Stimulated activated CD4-positive, alpha-beta T cell treated with anti-CD3 and anti-CD28 coated beads, TNF-alpha, amount 100 ng/mL, for 48 hours (primary cell): ENCODE results near the gene PHACTR4.
"Not testable (repeated sequence)": the region's sequence is repeated elsewhere in the genome, so short reads cannot be mapped to it uniquely, and the experiment has no call there.

ENCODE experiments used
- DNase-seq, 3 donors: peaks; one replicate each; pipeline ENCODE4 v3.0.0-alpha.2; 2020; ENCODE audit warnings: low read depth in 3 of 3

The PHACTR4 gene

GRCh38 chr1:28369371-28370238 is at the start of gene PHACTR4:
Gene PHACTR4 (plus strand): TSS chr1:28369740. CDS start chr1:28407448, 37,708 bp downstream.
- peak; percentile 74 to 76 (median 74) for DNase-seq

DNA sequence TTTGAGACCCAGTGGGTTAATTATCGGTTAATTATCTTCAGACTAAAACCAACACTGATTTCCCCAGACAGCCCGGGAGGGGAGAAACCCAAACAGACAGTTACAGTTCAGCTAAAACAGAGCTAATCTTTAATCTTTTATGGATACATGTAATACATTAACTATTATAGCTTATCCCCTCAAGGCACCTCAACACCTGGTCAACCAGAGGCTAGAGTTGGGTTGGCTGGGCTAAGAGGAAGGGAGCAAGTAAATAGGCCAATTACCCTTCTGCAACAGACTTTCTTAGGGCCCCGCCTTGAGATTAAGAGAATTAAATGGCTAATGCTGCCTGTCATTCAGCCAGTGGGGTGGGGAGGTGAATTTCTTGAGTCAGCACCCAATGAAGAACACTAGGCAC is 47.3 kb upstream of the PHACTR4 start:
- DNase-seq: no peak

- no peak for DNase-seq
Observed at GRCh38 chr1:28323720-28324119, 45.8 kb upstream of the PHACTR4 start.

GRCh38 chr1:28326515-28326914 is 43.0 kb upstream of the PHACTR4 start:
- no peak for DNase-seq

DNA sequence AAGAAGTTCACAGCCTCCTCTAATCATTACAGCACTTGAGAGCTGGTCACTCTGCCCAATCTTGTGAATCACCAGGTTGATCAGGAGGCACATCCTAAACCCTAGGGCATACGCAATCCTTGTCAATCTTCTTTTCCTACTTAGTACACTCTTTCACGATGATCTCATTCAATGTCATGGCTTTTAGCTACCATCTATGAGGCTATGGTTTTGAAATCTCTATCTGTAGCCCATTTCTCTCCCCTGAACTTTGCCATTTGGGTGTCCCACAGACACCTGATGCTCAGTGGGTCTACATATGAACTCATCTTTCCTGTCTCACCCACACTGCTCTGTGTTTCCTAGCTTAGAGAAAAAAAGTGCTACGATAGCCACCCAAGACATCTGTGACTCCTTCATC is 42.6 kb upstream of the PHACTR4 start:
- DNase-seq: no peak

DNA sequence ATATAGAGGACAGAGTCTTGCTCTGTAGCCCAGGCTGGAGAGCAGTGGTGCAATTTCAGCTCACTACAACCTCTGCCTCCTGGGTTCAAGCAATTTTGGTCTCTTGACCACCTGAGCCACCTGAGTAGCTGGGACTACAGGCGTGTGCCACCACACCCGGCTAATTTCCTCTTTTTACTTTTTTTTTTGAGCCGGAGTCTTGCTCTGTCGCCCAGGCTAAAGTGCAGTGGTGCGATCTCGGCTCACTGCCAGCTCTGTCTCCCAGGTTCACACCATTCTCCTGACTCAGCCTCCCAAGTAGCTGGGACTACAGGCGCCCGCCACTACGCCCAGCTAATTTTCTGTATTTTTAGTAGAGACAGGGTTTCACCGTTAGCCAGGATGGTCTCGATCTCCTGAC is 42.1 kb upstream of the PHACTR4 start:
- not testable (repeated sequence) for DNase-seq

- DNase-seq: no peak
Observed at GRCh38 chr1:28328228-28328648, 41.3 kb upstream of the PHACTR4 start.

DNA sequence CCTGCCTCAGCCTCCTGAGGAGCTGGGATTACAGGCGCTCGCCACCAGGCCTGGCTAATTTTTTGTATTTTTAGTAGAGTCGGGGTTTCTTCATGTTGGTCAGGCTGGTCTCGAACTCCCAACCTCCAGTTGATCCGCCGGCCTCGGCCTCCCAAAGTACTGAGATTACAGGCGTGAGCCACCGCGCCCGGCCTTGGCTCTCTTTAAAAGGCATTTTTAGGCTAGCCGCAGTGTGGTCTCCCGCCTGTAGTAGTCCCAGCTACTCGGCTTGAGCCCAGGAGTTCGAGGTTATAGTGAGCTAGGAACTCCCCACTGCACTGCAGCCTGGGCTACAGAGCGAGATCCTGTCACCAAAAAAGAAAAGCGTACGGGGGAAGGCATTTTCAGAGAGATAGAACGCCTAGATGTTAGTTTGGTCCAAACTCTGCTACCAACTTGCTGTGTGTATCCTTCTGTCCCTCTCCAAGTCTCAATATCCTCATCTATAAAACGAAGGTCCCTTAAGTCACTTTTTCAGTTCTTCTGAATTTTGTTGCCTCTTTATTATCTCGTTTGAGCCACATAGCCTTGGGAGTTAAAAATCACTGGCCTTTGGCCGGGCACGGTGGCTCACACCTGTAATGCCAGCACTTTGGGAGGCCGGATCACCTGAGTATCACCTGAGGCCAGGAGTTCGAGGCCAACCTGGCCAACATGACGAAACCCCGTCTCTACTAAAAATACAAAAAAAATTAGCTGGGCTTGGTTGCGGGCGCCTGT is 40.0 kb upstream of the PHACTR4 start:
- DNase-seq: peak in 2 of 3 donors; percentile 9 to 27

DNA sequence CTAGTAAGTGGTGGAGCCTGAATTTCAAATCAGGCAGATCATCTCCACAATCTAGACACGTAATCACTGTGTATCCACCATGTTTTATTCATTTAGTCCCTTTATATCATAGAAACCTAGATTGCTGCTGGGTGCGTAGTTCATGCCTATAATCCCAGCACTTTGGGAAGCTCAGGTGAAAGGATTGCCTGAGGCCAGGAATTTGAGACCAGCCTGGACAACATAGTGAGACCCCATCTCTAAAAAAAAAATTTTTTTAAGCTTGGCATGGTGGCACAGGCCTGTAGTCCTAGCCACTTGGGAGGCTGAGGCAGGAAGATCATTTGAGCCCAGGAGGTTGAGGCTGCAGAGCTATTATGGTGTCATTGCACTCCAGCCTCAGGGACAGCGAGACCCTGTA is 30.6 kb upstream of the PHACTR4 start:
- DNase-seq: no peak

DNA sequence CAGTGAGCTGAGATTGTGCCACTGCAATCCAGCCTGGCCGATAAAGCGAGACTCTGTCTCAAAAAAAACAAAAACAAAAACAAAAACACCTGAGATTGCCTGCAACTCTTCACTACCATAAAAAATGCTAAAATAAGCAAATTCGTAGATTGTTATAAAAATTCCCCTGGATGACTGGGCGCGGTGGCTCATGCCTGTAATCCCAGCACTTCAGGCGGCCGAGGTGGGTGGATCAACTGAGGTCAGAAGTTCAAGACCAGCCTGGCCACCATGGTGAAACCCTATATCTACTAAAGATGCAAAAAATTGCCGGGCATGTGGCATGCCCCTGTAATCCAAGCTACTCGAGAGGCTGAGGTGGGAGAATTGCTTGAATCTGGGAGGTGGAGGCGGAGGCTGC is 30.0 kb upstream of the PHACTR4 start:
- DNase-seq: no peak

DNA sequence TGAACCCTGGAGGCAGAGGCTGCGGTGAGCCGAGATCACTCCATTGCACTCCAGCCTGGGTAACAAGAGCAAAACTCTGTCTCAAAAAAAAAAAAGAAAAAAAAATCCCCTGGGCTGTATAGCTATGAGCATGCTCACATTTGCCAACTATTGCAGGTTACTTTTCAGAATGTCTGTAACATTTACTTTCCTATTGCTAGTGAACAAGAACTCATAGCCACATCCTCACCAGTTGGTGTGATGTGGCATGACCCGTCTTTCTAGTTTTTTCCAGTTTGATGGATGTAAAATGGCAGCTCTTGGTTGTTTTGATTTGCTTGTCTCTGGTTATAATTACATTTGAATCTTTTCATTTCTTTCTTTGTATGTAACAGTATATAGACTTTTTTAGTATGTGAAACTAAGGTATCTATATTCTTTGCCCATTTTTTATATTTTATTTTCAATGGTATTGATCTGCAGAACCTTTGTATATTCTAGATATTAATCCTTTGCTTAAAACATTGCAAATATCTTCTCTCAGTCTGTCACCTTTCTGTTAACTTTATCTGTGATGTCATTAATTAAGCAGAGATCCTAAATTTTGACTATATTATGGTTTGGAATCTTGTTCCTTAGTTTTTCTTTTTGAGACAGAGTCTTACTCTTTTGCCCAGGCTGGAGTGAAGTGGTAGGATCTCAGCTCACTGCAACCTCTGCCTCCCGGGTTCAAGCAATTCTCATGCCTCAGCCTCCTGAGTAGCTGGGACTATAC is 29.1 kb upstream of the PHACTR4 start:
- DNase-seq: no peak

DNA sequence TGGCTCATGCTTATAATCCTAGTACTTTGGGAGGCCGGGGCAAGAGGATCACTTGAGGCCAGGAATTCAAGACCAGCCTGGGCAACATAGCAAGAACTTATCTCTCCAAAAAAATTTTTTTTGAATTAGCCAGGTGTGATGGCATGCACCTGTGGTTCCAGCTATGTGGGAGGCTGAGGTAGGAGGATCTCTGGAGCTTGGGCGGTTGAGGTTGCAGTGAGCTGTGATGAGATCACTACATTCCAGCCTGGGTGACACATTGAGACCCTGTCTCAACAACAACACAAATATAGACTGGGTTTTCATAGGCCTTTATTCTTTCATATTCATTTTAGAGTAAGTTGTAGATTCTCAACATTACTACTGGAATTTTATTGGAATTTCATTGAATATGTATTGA is 27.9 kb upstream of the PHACTR4 start:
- DNase-seq: no peak

DNA sequence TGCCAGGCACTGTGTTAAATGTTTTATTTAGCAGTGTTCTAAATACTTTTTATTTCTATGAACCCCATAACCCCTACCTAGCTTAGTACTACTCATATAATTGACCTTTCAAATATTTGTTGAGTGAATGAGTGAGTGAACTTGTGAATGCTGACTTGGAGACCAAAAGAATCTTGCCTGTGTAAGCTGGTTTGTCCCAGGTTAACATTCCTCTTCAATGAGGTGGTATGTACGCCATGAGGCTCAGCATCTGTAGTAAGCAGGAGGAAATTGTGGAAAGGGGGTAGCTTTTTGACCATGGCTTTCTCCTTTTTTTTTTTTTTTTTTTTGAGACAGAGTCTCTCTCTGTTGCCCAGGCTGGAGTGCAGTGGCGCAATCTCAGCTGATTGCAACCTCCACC is 26.1 kb upstream of the PHACTR4 start:
- DNase-seq: no peak

DNA sequence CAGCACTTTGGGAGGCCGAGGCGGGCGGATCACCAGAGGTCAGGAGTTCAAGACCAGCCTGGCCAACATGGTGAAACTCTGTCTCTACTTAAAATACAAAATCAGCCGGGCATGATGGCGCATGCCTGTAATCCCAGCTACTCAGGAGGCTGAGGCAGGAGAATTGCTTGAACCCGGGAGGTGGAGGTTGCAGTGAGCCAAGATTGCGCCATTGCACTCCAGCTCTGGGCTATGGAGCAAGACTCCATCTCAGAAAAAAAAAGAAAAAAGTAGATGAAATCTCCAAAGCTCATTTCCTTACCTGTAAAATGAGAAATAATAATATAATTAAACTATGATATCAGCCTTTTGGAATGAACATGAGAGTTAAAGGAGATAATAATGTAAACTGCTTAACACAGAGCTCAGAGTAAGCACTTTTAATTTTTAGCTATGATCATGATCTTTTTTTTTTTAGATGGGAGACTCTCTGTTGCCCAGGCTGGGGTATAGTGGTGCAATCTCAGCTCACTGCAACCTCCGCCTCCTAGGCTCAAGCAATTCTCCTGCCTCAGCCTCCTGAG is 16.2 kb upstream of the PHACTR4 start:
- DNase-seq: not testable (repeated sequence)

GRCh38 chr1:28354121-28354520 is 15.4 kb upstream of the PHACTR4 start:
- no peak for DNase-seq

DNA sequence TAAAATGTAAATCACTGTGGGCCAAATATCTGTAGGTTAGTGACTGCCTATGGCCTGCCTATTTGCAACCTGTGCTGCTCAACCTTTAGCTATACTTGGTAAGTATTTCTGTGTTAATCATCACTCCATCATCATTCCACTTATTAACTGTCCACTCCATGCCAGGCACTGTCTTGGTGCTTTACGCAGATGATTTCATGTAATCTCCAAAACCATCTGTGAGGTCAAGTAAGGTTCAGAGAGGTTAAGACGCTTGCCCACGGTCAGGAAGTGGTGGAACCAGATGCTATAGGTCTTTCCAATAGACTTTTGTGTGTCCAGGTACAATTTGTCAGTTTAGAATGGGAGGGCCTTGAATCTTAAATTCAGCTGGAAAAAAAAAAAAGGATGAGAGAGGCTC is 10.8 kb upstream of the PHACTR4 start:
- DNase-seq: no peak

DNA sequence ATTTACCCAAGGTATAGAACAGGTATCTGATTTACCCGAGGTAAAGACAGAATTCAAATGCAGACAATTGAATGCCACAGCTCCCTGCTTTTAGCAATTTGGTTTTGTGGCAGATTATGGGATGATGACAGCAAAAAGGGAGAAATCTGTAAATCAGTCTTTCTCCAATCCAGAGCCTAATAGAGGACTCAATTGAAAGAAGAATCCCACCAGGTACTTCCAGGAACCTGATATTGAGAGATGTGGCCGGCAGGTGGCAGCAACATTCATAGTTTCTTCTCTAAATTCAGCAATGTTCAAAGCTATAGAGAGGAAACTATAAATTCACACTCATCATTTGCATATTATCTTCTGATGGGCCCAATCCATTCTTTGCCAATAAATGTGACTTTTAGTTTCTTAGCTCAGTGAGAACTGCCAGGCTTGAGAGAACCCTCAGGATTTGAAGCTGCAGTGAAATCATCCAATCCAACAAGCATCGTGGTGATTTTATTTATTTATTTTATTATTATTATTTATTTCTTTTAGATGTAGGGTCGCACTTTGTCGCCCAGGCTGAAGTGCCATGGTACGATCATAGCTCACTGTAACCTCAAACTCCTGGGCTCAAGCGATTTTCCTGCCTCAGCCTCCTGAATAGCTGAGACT is 9.8 kb upstream of the PHACTR4 start:
- peak; percentile 42 to 47 (median 47) for DNase-seq

DNA sequence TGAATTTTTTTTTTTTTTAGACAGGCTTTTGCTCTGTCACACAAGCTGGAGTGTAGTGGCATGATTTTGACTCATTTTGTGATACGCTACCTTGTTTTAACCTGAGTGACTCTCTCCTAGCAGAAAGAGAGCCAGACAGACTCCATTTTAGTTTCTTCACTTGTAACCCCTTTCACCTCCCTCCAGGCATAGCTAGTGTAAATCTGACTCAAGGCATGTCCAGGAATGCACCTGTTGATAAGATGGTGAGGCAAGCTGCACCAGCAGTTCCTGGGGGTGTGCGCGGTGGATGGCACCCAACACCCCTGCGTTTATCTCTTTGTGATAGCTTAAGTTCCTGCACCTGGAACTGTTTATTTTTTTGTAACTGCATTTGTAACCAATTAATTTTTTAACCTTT is 4.7 kb upstream of the PHACTR4 start:
- no peak for DNase-seq

GRCh38 chr1:28365864-28366263 is 3.7 kb upstream of the PHACTR4 start:
- DNase-seq: no peak

- DNase-seq: not testable (repeated sequence)
Observed at GRCh38 chr1:28368608-28369007, 932 bp upstream of the PHACTR4 start.
